ENCODE data around the gene ZBTB8B.
"Not testable (repeated sequence)": the region's sequence is repeated elsewhere in the genome, so short reads cannot be mapped to it uniquely, and the experiment has no call there.

Gene ZBTB8B

GRCh38 chr1:32464716-32465577 lies at the start of gene ZBTB8B:
ZBTB8B (plus strand) TSS chr1:32465072; CDS start chr1:32470625, 5,553 bp downstream.
- no peak for DNase-seq (ENCODE audit: low read depth in 2 of 2)

GRCh38 chr1:32421775-32422174 lies 43.1 kb upstream of the ZBTB8B start:
- DNase-seq (ENCODE audit: low read depth in 2 of 2): no peak

- no peak for DNase-seq (ENCODE audit: low read depth in 2 of 2)
Measured at GRCh38 chr1:32426489-32427255, 38.2 kb upstream of the ZBTB8B start.

GRCh38 chr1:32427264-32427963 lies 37.5 kb upstream of the ZBTB8B start:
- no peak for DNase-seq (ENCODE audit: low read depth in 2 of 2)

DNA sequence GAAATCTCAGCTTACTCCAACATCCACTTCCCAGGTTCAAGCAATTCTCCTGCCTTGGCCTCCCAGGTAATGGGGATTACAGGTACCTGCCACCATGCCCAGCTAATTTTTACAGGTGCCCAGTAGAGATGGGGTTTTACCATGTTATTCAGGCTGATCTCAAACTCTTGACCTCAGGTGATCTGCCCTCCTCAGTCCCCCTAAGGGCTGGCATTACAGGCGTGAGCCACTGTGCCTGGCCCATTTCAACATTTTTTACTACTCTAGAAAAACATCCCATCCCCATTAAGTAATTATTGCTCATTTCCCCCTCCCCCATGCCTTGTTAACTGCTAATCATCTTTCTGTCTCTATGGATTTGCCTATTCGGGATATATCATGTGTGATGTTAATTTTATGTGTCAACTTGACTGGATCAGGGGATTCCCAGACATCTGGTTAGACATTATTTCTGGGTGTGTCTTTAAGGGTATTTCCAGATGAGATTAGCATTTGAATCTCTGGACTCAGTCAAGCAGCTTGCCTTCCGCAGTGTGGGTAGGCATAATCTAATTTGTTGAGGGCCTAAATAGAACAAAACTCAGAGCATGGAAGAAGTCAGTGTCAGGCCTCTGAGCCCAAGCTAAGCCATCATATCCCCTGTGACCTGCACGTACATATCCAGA lies 33.0 kb upstream of the ZBTB8B start:
- DNase-seq (ENCODE audit: low read depth in 2 of 2): no peak

- no peak for DNase-seq (ENCODE audit: low read depth in 2 of 2)
Measured at GRCh38 chr1:32438136-32438535, 26.7 kb upstream of the ZBTB8B start.

DNA sequence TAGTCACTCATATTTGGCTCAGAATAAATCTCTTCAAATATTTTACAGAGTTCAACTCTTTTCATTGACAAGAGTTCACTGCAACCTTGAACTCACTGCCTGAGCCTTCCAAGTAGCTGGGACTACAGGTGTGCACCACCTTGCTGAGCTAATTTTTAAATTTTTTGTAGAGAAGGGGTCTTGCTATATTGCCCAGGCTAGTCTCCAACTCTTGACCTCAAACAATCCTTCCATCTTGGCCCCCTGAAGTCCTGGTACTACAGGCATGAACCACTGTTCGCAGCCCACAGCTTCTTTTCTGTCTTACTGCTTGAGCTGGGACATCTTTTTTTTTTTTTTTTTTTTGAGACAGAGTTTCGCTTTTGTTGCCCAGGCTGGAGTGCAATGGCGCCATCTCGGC lies 26.1 kb upstream of the ZBTB8B start:
- not testable (repeated sequence) for DNase-seq (ENCODE audit: low read depth in 2 of 2)

- DNase-seq (ENCODE audit: low read depth in 2 of 2): not testable (repeated sequence)
Measured at GRCh38 chr1:32441467-32441866, 23.4 kb upstream of the ZBTB8B start.

GRCh38 chr1:32447469-32448185 lies 17.2 kb upstream of the ZBTB8B start:
- no peak for DNase-seq (ENCODE audit: low read depth in 2 of 2)

GRCh38 chr1:32448186-32448772 lies 16.6 kb upstream of the ZBTB8B start:
- not testable (repeated sequence) for DNase-seq (ENCODE audit: low read depth in 2 of 2)

GRCh38 chr1:32448773-32449456 lies 16.0 kb upstream of the ZBTB8B start:
- no peak for DNase-seq (ENCODE audit: low read depth in 2 of 2)

DNA sequence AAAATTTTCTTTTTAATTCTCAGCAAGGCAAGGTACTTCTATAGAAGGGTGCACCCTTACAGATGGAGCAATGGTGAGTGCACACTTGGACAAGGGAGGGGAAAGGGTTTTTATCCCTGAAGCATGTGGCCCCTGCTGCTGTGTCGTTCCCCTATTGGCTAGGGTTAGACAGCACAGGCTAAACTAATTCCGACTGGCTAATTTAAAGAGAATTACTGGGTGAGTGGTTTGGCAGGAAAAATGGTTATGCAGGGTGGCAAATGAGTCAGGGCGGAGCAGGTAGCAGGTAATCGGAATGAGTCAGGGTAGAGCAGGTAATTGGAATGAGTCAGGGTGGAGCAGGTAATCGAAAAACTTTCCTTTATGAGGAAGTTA lies 15.4 kb upstream of the ZBTB8B start:
- DNase-seq (ENCODE audit: low read depth in 2 of 2): not testable (repeated sequence)

DNA sequence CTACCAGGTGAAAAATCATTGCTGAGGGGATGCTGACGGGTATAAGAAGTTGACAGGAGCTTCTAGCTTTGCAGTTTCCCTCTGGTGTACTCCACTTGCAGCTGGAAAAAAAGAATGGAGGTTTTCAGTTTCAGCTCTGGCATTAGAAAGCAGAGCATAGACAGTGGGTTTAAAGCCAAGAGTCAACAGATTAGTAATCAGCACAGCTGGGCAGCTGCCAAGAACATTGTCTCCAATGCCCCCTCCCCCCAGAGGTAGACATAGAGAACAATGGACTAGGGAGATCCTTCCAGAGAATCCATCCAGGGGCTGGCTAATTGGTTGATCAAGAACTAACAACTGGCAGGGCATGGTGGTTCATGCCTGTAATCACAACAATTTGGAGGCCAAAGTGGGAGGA lies 10.1 kb upstream of the ZBTB8B start:
- DNase-seq (ENCODE audit: low read depth in 2 of 2): no peak

DNA sequence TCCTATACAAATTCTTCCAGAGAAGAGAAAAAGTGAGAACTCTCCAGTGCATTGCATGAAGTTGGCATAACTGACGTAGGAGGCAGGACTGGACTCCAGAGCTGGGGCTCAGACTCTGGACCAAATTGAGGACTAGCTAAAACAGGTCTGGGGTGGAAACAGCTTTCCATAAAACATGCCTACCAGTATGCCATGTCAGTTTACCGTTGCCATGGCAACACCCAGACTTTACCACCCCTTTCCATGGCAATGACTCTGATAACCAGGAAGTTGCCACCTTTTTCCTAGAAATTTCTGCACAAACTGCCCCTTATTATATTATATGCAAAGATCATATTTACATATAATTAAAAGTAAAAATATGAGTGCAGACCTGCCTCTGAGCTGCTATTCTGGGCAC lies 8.9 kb upstream of the ZBTB8B start:
- no peak for DNase-seq (ENCODE audit: low read depth in 2 of 2)

GRCh38 chr1:32458798-32459197 lies 6.1 kb upstream of the ZBTB8B start:
- DNase-seq (ENCODE audit: low read depth in 2 of 2): not testable (repeated sequence)

DNA sequence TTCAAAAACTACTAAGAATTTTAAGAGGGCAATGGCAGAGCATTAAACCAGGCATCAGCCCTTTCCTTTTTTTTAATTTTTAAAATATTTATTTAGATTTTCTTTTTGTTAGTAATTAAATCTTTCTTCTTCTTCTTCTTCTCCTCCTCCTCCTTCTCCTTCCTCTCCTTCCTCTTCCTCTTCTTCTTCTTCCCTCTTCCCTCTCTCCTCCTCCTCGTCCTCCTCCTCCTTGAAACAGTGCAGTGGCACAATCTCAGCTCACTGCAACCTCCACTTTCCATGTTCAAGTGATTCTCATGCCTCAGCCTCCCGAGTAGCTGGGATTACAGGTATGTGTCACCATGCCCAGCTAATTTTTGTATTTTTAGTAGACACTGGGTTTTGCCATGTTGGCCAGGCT lies 1.9 kb upstream of the ZBTB8B start:
- not testable (repeated sequence) for DNase-seq (ENCODE audit: low read depth in 2 of 2)

GRCh38 chr1:32464191-32464715 lies 619 bp upstream of the ZBTB8B start:
- DNase-seq (ENCODE audit: low read depth in 2 of 2): no peak

GRCh38 chr1:32465578-32465933 lies 684 bp downstream of the ZBTB8B start:
- DNase-seq (ENCODE audit: low read depth in 2 of 2): no peak

- no peak for DNase-seq (ENCODE audit: low read depth in 2 of 2)
Measured at GRCh38 chr1:32466761-32467160, 1.9 kb downstream of the ZBTB8B start.

DNA sequence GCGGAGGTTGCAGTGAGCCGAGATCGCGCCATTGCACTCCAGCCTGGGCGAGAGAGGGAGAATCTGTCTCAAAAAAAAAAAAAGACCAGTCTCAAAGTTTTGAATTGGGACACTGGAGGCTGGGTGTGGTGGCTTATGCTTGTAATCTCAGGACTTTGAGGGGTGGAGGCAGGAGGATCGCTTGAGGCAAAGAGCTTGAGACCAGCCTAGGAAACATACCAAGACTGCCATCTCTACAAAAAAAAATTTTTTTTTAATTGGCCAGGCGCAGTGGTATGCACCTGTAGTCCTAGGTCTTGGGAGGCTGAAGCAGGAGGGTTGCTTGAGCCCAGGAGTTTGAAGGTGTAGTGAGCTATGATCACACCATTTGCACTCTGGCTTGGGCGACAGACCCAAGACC lies 3.9 kb downstream of the ZBTB8B start:
- DNase-seq (ENCODE audit: low read depth in 2 of 2): no peak
